Peyer's patch (tissue), 4 donors: Measurements from ENCODE around the gene TGFBR3L. TPM values are rescaled to one million over a fixed set of nuclear protein-coding genes. Genes with fewer than 3 reads are reported as not detected.

Experiments used
- DNase-seq, 3 donors: peaks; one replicate each; pipeline ENCODE4 v3.0.0-alpha.2; 2017 to 2019
- H3K27ac ChIP-seq, 4 donors: fragments of 200-600 bp; sonication (generic); one replicate each; pipeline ENCODE4 v1.5.1; 2016 to 2019
- H3K27me3 ChIP-seq, 2 donors: fragments of 200-600 bp; sonication (generic); one replicate each; pipeline ENCODE4 v1.5.1; 2019
- H3K36me3 ChIP-seq, 3 donors: fragments of 200-600 bp; sonication (generic); one replicate each; pipeline ENCODE4 v1.5.1; 2016 to 2019
- H3K4me1 ChIP-seq, 4 donors: fragments of 200-600 bp; sonication (generic); one replicate each; pipeline ENCODE4 v1.5.1; 2016 to 2019
- H3K4me3 ChIP-seq, 4 donors: fragments of 200-600 bp; sonication (generic); 1 replicate in 3 of 4; 2 replicates in 1 of 4; pipeline ENCODE4 v1.5.1; 2016 to 2019; ENCODE audit warnings: mild to moderate bottlenecking in 1 of 4
- H3K9me3 ChIP-seq, 4 donors: fragments of 200-600 bp; sonication (generic); one replicate each; pipeline ENCODE4 v1.5.1; 2016 to 2019; ENCODE audit warnings: mild to moderate bottlenecking in 1 of 4
- CTCF ChIP-seq, 6 experiments: fragments of 450-650 bp in 4 of 6; fragments of 200-600 bp in 2 of 6; sonication (generic) in 1 of 6; IDR thresholded peaks; one replicate each; pipeline ENCODE4 v1.5.1; 2017 to 2019; ENCODE audit warnings: antibody characterized with exemption in 6 of 6, mild to moderate bottlenecking in 3 of 6, moderate library complexity in 1 of 6
- POLR2A ChIP-seq, 2 donors: fragments of 450-650 bp; IDR thresholded peaks; one replicate each; pipeline ENCODE4 v1.5.1; 2017; ENCODE audit warnings: antibody characterized with exemption in 2 of 2, mild to moderate bottlenecking in 2 of 2, moderate library complexity in 2 of 2
- total RNA-seq, 4 donors: library from RNA; depleted of rRNA; stranded (reverse); fragments of >200 nt; gene quantifications; one replicate each; pipeline ENCODE4 v1.1.0, GENCODE V29; 2016

Gene TGFBR3L
- not detected for total RNA-seq

DNA sequence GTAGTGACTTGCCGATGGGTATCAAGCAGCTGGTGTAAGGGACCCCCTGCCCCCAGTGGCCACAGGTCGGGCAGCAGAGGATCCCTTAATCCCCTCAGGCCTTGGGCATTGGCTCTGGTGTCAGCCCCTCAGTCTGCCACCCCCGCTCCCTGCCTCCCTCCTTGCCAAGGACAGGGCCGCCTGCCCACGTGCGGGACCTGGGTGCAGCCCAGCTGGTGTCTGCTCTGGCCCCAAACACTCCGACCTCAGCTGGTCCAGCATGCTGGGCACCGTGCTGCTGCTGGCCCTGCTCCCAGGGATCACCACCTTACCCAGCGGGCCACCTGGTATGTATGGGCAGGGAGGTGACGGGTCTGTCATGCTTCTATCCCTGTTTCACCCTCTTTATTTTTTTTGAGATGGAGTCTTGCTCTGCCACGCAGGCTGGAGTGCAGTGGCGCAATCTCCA lies at the start of gene TGFBR3L:
TSS of gene TGFBR3L (plus strand) at position 233 of the 448 bp plus-strand sequence.
- peaks cover 2 to 31% (median 19%) of the 10 kb centered on the region in 4 donors for H3K4me1 ChIP-seq
- DNase-seq: peak in 1 of 3 donors; percentile 45
- TF ChIP-seq CTCF (IDR thresholded peaks at IDR 0.05): no peak
- peaks cover 0 to 37% (median 0%) of the 10 kb centered on the region in 3 donors for H3K36me3 ChIP-seq
- no peak within 1 kb of the TSS for H3K27ac ChIP-seq
- H3K4me3 ChIP-seq: no peak within 1 kb of the TSS
- H3K27me3 ChIP-seq: peaks cover 0 to 38% of the 10 kb centered on the region in 2 donors
- no peaks in the 10 kb centered on the region for H3K9me3 ChIP-seq

DNA sequence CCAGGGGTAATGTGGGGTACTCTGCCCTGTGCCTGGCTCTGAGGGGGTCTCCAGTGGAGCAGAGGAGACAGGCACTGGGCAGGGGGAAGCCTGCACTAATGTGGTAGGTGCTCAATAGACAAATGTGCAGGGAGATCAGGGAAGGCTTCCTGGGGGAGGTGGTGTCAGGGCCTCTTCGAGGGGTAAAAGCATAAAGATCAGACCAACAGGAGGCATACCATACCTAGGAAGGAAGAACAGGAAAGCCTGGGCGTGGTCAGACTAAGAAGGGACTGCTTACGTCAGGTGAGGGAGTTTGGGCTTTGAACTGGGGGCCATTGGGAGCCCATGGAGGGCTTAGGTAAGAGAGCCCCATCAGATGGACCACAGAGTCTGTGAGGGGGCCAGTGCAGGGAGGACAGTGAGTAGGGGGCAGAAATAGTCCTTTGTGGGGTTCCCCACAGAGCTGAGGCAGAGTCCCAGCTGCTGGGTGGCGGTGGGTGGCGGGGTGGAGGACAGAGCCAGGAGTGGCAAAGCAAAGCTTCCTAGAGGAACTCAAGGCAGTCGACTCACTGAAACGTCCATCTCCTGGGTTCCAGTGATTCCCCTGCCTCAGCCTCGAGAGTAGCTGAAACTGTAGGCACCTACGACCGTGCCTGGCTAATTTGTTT lies 49.2 kb upstream of the TGFBR3L start:
- no peaks in the 10 kb centered on the region for H3K27me3 ChIP-seq
- peak in 1 of 3 donors; percentile 39 for DNase-seq
- H3K27ac ChIP-seq: no peak overlapping the region
- no peak for TF ChIP-seq CTCF (IDR thresholded peaks at IDR 0.05)
- no peak for TF ChIP-seq POLR2A (IDR thresholded peaks at IDR 0.05)
- H3K4me1 ChIP-seq: peaks cover 5 to 41% (median 23%) of the 10 kb centered on the region in 4 donors
- no peaks in the 10 kb centered on the region for H3K9me3 ChIP-seq
- H3K4me3 ChIP-seq: no peak overlapping the region
- no peaks in the 10 kb centered on the region for H3K36me3 ChIP-seq

DNA sequence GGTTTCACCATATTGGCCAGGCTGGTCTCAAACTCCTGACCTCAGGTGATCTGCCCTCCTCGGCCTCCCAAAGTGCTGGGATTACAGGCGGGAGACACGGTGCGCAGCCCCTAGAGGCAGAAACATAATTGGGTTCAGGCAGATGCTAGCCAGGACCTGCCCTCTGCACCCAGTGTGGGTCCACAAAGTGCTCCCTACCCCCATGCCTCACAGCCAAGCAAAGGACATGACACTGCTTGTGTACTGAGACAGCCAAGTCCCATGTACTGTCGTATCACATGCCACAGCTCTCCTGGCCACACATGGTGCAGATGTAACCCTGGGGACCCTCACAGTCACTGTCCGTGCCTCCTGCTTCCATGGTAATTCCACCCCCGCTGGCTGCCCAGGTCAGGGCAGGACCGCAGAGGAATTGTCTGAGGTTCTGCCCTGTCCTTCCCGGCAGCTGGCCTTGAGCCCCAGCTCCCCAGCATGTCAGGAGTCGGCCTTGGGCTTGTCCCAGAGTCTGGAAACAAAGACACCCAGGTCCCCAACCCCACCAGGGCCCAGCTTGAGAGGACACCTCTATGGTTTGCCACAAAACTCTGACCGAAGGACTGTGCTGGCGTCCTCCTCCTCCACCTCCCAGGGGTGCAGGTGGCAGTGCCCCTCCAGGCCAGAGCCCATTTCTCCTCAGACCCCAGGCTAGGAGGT lies 48.1 kb upstream of the TGFBR3L start:
- H3K4me3 ChIP-seq: no peak overlapping the region
- peak in 1 of 3 donors; percentile 40 for DNase-seq
- no peaks in the 10 kb centered on the region for H3K27me3 ChIP-seq
- no peak overlapping the region for H3K27ac ChIP-seq
- TF ChIP-seq POLR2A (IDR thresholded peaks at IDR 0.05) (no peak), CTCF (IDR thresholded peaks at IDR 0.05) (no peak)
- no peaks in the 10 kb centered on the region for H3K36me3 ChIP-seq
- H3K4me1 ChIP-seq: peaks cover 5 to 43% (median 22%) of the 10 kb centered on the region in 4 donors
- no peaks in the 10 kb centered on the region for H3K9me3 ChIP-seq

DNA sequence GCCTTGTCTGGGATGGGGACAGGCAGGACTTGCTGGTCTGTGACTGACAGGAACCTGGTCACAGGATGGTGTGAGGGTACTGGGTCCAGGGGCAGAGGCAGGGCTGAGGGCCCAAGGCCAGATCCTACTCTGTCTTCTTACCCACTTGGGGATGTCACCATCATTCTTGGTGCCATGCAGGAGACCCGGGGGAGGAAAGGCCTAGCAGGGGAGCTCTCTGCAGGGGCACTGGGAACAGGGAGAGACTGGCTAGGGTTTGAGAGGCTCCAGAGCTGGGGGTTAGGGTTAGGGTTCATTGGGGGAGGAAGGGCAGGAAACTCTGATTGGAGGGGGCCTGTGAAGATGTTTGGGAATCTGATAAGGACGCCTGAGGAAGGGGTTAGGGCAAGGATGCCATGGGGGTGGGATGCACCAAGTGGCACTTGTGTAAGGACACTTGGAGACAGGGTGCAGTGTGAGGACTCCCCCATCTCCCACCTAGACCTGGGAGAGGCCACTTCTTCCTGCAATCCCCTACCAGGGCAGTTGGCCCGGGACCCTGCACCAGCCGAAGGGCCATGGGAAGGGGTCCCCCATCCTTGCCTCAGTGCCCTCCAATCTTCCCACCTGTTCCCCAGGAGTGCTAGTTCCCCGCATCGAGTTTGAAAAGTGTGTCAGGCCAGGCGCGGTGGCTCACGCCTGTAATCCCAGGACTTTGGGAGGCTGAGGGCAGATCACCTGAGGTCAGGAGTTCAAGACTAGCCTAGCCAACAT lies 47.4 kb upstream of the TGFBR3L start:
- H3K4me1 ChIP-seq: peaks cover 5 to 43% (median 15%) of the 10 kb centered on the region in 4 donors
- DNase-seq: peak in 1 of 3 donors; percentile 39
- H3K4me3 ChIP-seq: no peak overlapping the region
- peaks cover 0 to under 1% of the 10 kb centered on the region in 2 donors for H3K27me3 ChIP-seq
- H3K9me3 ChIP-seq: no peaks in the 10 kb centered on the region
- TF ChIP-seq CTCF (IDR thresholded peaks at IDR 0.05) (no peak), POLR2A (IDR thresholded peaks at IDR 0.05) (no peak)
- no peaks in the 10 kb centered on the region for H3K36me3 ChIP-seq
- H3K27ac ChIP-seq: no peak overlapping the region

GRCh38 chr19:7868326-7868670 lies 46.3 kb upstream of the TGFBR3L start:
- DNase-seq: peak in 1 of 3 donors; percentile 57
- H3K4me1 ChIP-seq: peaks cover 5 to 36% (median 12%) of the 10 kb centered on the region in 4 donors
- H3K27me3 ChIP-seq: peaks cover 0 to 10% of the 10 kb centered on the region in 2 donors
- no peaks in the 10 kb centered on the region for H3K9me3 ChIP-seq
- no peak for TF ChIP-seq POLR2A (IDR thresholded peaks at IDR 0.05)
- no peak for TF ChIP-seq CTCF (IDR thresholded peaks at IDR 0.05)
- H3K27ac ChIP-seq: no peak overlapping the region
- H3K36me3 ChIP-seq: no peaks in the 10 kb centered on the region
- H3K4me3 ChIP-seq: peak overlapping the region; percentile 34 to 66 (median 54)
